ENCODE measurements around the gene ZNF180. TPM values are rescaled to one million over a fixed set of nuclear protein-coding genes. Genes with fewer than 3 reads are reported as not detected.

The ZNF180 gene
- total and polyA plus RNA-seq, 2 experiments from 2014 or later, result 6.9 to 10.5 TPM

GRCh38 chr19:44438441-44438840 is 61.9 kb downstream of the ZNF180 start:
- Mint-ChIP-seq H3K9me3 (peaks cover 47% of the 10 kb centered on the region), H3K36me3 (ENCODE audit: low read depth) (peaks cover 88% of the 10 kb centered on the region), H3K4me3 (no peak overlapping the region), H3K27ac (no peak overlapping the region), H3K27me3 (ENCODE audit: insufficient read depth, low read depth, poor library complexity) (no peaks in the 10 kb centered on the region), H3K4me1 (no peaks in the 10 kb centered on the region)
- Histone ChIP-seq H3K9me2 (ENCODE audit: insufficient read depth) (0 out of 2 replicates have a peak, but pooled peaks cover 5% of the 10 kb centered on the region), H3K27me3 (ENCODE audit: insufficient read depth) (no peaks in the 10 kb centered on the region), H3K79me2 (replicated peaks; ENCODE audit: insufficient read depth) (no peaks in the 10 kb centered on the region), H2AFZ (no peak overlapping the region), H3K27ac (ENCODE audit: low read depth) (no peak overlapping the region), H4K20me1 (replicated peaks; ENCODE audit: insufficient read depth) (0 out of 2 replicates have a peak, but pooled peaks cover 3% of the 10 kb centered on the region), H3K36me3 (ENCODE audit: insufficient read depth) (peaks cover 7% of the 10 kb centered on the region; the same call in 1 of the 2 replicates), H3K4me2 (no peak overlapping the region), H3K4me3 (no peak overlapping the region), H3F3A (replicated peaks; ENCODE audit: low read depth) (no peaks in the 10 kb centered on the region), H3K4me1 (ENCODE audit: insufficient read depth) (no peaks in the 10 kb centered on the region)
- ATAC-seq (no peak), DNase-seq (ENCODE audit: low spot score) (no peak)
- TF ChIP-seq POLR2AphosphoS5 (IDR thresholded peaks at IDR 0.05; ENCODE audit: low read depth) (no peak), ETS1 (IDR thresholded peaks at IDR 0.05) (no peak), STAT1 (IDR thresholded peaks at IDR 0.05; ENCODE audit: unreplicated experiment) (no peak), ZNF331 (CRISPR knock-in tag; IDR thresholded peaks at IDR 0.05; ENCODE audit: low read depth) (no peak), NANOG (IDR thresholded peaks at IDR 0.05; ENCODE audit: borderline replicate concordance) (no peak), EZH2 (IDR thresholded peaks at IDR 0.05; ENCODE audit: low read depth, unreplicated experiment) (no peak), REST (IDR thresholded peaks at IDR 0.05; ENCODE audit: unreplicated experiment) (no peak), CTCF (conservative IDR thresholded peaks at IDR 0.05; ENCODE audit: low read depth in 2 of 2) (no peak)
- TF ChIP-seq, protein P1, sequence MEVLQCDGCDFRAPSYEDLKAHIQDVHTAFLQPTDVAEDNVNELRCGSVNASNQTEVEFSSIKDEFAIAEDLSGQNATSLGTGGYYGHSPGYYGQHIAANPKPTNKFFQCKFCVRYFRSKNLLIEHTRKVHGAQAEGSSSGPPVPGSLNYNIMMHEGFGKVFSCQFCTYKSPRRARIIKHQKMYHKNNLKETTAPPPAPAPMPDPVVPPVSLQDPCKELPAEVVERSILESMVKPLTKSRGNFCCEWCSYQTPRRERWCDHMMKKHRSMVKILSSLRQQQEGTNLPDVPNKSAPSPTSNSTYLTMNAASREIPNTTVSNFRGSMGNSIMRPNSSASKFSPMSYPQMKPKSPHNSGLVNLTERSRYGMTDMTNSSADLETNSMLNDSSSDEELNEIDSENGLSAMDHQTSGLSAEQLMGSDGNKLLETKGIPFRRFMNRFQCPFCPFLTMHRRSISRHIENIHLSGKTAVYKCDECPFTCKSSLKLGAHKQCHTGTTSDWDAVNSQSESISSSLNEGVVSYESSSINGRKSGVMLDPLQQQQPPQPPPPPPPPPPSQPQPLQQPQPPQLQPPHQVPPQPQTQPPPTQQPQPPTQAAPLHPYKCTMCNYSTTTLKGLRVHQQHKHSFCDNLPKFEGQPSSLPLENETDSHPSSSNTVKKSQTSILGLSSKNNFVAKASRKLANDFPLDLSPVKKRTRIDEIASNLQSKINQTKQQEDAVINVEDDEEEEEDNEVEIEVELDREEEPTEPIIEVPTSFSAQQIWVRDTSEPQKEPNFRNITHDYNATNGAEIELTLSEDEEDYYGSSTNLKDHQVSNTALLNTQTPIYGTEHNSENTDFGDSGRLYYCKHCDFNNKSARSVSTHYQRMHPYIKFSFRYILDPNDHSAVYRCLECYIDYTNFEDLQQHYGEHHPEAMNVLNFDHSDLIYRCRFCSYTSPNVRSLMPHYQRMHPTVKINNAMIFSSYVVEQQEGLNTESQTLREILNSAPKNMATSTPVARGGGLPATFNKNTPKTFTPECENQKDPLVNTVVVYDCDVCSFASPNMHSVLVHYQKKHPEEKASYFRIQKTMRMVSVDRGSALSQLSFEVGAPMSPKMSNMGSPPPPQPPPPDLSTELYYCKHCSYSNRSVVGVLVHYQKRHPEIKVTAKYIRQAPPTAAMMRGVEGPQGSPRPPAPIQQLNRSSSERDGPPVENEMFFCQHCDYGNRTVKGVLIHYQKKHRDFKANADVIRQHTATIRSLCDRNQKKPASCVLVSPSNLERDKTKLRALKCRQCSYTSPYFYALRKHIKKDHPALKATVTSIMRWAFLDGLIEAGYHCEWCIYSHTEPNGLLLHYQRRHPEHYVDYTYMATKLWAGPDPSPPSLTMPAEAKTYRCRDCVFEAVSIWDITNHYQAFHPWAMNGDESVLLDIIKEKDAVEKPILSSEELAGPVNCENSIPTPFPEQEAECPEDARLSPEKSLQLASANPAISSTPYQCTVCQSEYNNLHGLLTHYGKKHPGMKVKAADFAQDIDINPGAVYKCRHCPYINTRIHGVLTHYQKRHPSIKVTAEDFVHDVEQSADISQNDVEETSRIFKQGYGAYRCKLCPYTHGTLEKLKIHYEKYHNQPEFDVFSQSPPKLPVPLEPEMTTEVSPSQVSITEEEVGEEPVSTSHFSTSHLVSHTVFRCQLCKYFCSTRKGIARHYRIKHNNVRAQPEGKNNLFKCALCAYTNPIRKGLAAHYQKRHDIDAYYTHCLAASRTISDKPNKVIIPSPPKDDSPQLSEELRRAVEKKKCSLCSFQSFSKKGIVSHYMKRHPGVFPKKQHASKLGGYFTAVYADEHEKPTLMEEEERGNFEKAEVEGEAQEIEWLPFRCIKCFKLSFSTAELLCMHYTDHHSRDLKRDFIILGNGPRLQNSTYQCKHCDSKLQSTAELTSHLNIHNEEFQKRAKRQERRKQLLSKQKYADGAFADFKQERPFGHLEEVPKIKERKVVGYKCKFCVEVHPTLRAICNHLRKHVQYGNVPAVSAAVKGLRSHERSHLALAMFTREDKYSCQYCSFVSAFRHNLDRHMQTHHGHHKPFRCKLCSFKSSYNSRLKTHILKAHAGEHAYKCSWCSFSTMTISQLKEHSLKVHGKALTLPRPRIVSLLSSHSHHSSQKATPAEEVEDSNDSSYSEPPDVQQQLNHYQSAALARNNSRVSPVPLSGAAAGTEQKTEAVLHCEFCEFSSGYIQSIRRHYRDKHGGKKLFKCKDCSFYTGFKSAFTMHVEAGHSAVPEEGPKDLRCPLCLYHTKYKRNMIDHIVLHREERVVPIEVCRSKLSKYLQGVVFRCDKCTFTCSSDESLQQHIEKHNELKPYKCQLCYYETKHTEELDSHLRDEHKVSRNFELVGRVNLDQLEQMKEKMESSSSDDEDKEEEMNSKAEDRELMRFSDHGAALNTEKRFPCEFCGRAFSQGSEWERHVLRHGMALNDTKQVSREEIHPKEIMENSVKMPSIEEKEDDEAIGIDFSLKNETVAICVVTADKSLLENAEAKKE (CRISPR knock-in tag; IDR thresholded peaks at IDR 0.05), result no peak

All from GM23338 (cell line).